Fibroblast of skin of left biceps (primary cell): ENCODE data around the gene CNGA3.
"Not testable (repeated sequence)": the region's sequence is repeated elsewhere in the genome, so short reads cannot be mapped to it uniquely, and the experiment has no call there.

Experiments
- DNase-seq, 2 experiments: peaks; one replicate each; pipeline ENCODE4 v3.0.0-alpha.2; 2013; ENCODE audit warnings: low read depth in 2 of 2

CNGA3 gene

GRCh38 chr2:98346311-98347236, at the start of gene CNGA3:
CNGA3 (plus strand) TSS chr2:98346456; CDS start chr2:98369976, 23,520 bp downstream.
- DNase-seq = no peak

- DNase-seq = no peak
Observed at GRCh38 chr2:98297817-98298682, 48.2 kb upstream of the CNGA3 start.

GRCh38 chr2:98298683-98299164, 47.5 kb upstream of the CNGA3 start:
- DNase-seq = no peak

GRCh38 chr2:98299211-98299905, 46.9 kb upstream of the CNGA3 start:
- no peak for DNase-seq

- DNase-seq = no peak
Observed at GRCh38 chr2:98300141-98300874, 45.9 kb upstream of the CNGA3 start.

- no peak for DNase-seq
Observed at GRCh38 chr2:98301469-98301868, 44.8 kb upstream of the CNGA3 start.

GRCh38 chr2:98307131-98307696, 39.0 kb upstream of the CNGA3 start:
- not testable (repeated sequence) for DNase-seq

- DNase-seq = peak in 1 of 2 experiments; percentile 1
Observed at GRCh38 chr2:98308068-98308467, 38.2 kb upstream of the CNGA3 start.

- no peak for DNase-seq
Observed at GRCh38 chr2:98308532-98308931, 37.7 kb upstream of the CNGA3 start.

- no peak for DNase-seq
Observed at GRCh38 chr2:98309580-98309979, 36.7 kb upstream of the CNGA3 start.

- no peak for DNase-seq
Observed at GRCh38 chr2:98310010-98310409, 36.2 kb upstream of the CNGA3 start.

GRCh38 chr2:98311090-98311489, 35.2 kb upstream of the CNGA3 start:
- DNase-seq = no peak

- DNase-seq = no peak
Observed at GRCh38 chr2:98311771-98312545, 34.3 kb upstream of the CNGA3 start.

- no peak for DNase-seq
Observed at GRCh38 chr2:98313492-98314250, 32.6 kb upstream of the CNGA3 start.

GRCh38 chr2:98314251-98314650, 32.0 kb upstream of the CNGA3 start:
- DNase-seq = no peak

GRCh38 chr2:98315957-98316356, 30.3 kb upstream of the CNGA3 start:
- no peak for DNase-seq

GRCh38 chr2:98317214-98317613, 29.0 kb upstream of the CNGA3 start:
- no peak for DNase-seq

GRCh38 chr2:98320171-98320570, 26.1 kb upstream of the CNGA3 start:
- not testable (repeated sequence) for DNase-seq

- DNase-seq = no peak
Observed at GRCh38 chr2:98324181-98324580, 22.1 kb upstream of the CNGA3 start.
